Activated naive CD8-positive, alpha-beta T cell (primary cell): ENCODE measurements around the gene GRIA1.

Experiments used
- H3K27ac Mint-ChIP-seq: one replicate; pipeline ENCODE4 v1.8.0; 2021; ENCODE audit warnings: mixed read lengths
- H3K27me3 Mint-ChIP-seq: one replicate; pipeline ENCODE4 v1.8.0; 2021; ENCODE audit warnings: mixed read lengths
- H3K36me3 Mint-ChIP-seq: one replicate; pipeline ENCODE4 v1.8.0; 2021; ENCODE audit warnings: mixed read lengths
- H3K4me1 Mint-ChIP-seq: one replicate; pipeline ENCODE4 v1.8.0; 2021; ENCODE audit warnings: low read depth, mixed read lengths
- H3K4me3 Mint-ChIP-seq: one replicate; pipeline ENCODE4 v1.8.0; 2021; ENCODE audit warnings: mild to moderate bottlenecking, mixed read lengths
- H3K9me3 Mint-ChIP-seq: one replicate; pipeline ENCODE4 v1.8.0; 2021; ENCODE audit warnings: low read depth, mixed read lengths

Gene GRIA1

GRCh38 chr5:153594785-153595184, 104.3 kb downstream of the GRIA1 start:
- Mint-ChIP-seq H3K9me3 (no peaks in the 10 kb centered on the region), H3K4me1 (no peaks in the 10 kb centered on the region)

DNA sequence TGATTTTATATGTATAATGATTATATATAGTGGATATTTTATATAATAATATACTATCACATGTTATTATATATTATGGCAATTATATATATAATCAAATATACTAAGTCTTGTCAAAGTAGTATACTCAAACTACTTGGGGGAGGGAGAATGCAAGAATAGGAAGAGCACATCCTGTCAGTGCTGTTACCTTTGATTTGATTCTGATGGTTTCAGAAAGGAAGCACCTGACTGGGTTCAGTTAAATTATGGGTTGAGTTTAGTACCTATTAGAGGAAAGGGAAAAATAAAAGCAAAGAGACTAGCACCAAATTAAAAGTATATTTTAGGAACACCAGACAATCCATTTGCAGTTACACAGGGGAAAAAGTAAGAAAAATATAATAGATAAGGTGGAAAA, 107.6 kb downstream of the GRIA1 start:
- H3K4me3 Mint-ChIP-seq: no peak overlapping the region
- no peaks in the 10 kb centered on the region for H3K36me3 Mint-ChIP-seq
- no peaks in the 10 kb centered on the region for H3K4me1 Mint-ChIP-seq
- no peak overlapping the region for H3K27ac Mint-ChIP-seq
- no peaks in the 10 kb centered on the region for H3K27me3 Mint-ChIP-seq
- no peaks in the 10 kb centered on the region for H3K9me3 Mint-ChIP-seq

More at GRCh38 chr5:153594785-153595184, 104.3 kb downstream of the GRIA1 start:
- H3K27ac Mint-ChIP-seq: no peak overlapping the region
- H3K27me3 Mint-ChIP-seq: no peaks in the 10 kb centered on the region
- H3K4me3 Mint-ChIP-seq: no peak overlapping the region
- no peaks in the 10 kb centered on the region for H3K36me3 Mint-ChIP-seq

DNA sequence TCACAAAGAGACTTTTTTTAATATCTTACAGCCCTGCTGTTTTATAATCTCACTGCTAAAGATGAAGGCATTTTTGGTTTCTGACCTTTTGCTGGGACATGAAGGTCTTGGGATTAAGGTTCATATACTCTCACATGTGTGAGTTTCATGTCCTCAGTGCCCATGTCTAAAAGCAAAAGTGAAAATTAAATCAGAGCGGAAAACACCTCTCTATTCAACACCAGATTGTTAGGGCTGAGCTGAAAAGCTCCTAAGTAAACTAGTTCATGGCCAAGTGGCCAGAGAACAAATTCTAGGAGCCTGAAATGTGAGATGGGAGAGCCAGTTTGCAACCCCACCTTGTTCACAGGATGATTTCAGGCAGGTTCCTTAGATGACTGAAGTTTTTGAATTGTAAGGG, 110.9 kb downstream of the GRIA1 start:
- H3K27ac Mint-ChIP-seq: no peak overlapping the region
- H3K9me3 Mint-ChIP-seq: no peaks in the 10 kb centered on the region
- H3K4me3 Mint-ChIP-seq: no peak overlapping the region
- H3K4me1 Mint-ChIP-seq: no peaks in the 10 kb centered on the region
- no peaks in the 10 kb centered on the region for H3K36me3 Mint-ChIP-seq
- H3K27me3 Mint-ChIP-seq: peaks cover 3% of the 10 kb centered on the region

DNA sequence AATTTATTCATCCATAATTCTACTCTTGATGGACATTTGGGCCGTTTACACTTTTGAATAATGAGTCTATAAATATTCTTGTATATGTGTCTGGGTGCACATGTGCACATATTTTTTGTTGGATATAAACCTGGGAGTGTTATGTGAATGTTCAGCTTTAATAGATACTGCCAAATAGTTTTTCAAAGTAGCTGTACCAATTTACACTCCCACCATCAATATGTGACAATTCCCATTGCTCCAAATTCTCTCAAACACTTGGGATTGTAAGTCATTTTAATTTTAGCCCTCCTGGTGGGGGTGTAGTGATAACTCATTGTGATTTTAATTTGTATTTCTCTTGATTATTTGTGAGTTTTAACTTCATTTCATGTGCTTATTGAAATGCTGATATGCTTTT, 114.9 kb downstream of the GRIA1 start:
- Mint-ChIP-seq H3K27ac (no peak overlapping the region), H3K36me3 (no peaks in the 10 kb centered on the region), H3K4me1 (no peaks in the 10 kb centered on the region), H3K27me3 (peaks cover 4% of the 10 kb centered on the region), H3K4me3 (no peak overlapping the region), H3K9me3 (no peaks in the 10 kb centered on the region)

GRCh38 chr5:153610009-153610408, 119.5 kb downstream of the GRIA1 start:
- no peak overlapping the region for H3K27ac Mint-ChIP-seq
- no peaks in the 10 kb centered on the region for H3K9me3 Mint-ChIP-seq
- peaks cover 6% of the 10 kb centered on the region for H3K27me3 Mint-ChIP-seq
- H3K4me3 Mint-ChIP-seq: no peak overlapping the region
- no peaks in the 10 kb centered on the region for H3K36me3 Mint-ChIP-seq
- no peaks in the 10 kb centered on the region for H3K4me1 Mint-ChIP-seq

- Mint-ChIP-seq H3K36me3 (no peaks in the 10 kb centered on the region), H3K27me3 (peaks cover 6% of the 10 kb centered on the region)
Observed at GRCh38 chr5:153610811-153611210, 120.3 kb downstream of the GRIA1 start.

GRCh38 chr5:153613144-153613543, 122.7 kb downstream of the GRIA1 start:
- no peak overlapping the region for H3K4me3 Mint-ChIP-seq
- H3K4me1 Mint-ChIP-seq: no peaks in the 10 kb centered on the region
- H3K9me3 Mint-ChIP-seq: no peaks in the 10 kb centered on the region
- peaks cover 5% of the 10 kb centered on the region for H3K27me3 Mint-ChIP-seq
- H3K36me3 Mint-ChIP-seq: no peaks in the 10 kb centered on the region
- no peak overlapping the region for H3K27ac Mint-ChIP-seq

More at GRCh38 chr5:153610811-153611210, 120.3 kb downstream of the GRIA1 start:
- H3K4me3 Mint-ChIP-seq: no peak overlapping the region
- H3K4me1 Mint-ChIP-seq: no peaks in the 10 kb centered on the region
- no peaks in the 10 kb centered on the region for H3K9me3 Mint-ChIP-seq
- H3K27ac Mint-ChIP-seq: no peak overlapping the region

- Mint-ChIP-seq H3K36me3 (no peaks in the 10 kb centered on the region), H3K27ac (no peak overlapping the region), H3K27me3 (peaks cover 5% of the 10 kb centered on the region), H3K4me1 (no peaks in the 10 kb centered on the region), H3K9me3 (no peaks in the 10 kb centered on the region), H3K4me3 (no peak overlapping the region)
Observed at GRCh38 chr5:153613672-153614071, 123.2 kb downstream of the GRIA1 start.

DNA sequence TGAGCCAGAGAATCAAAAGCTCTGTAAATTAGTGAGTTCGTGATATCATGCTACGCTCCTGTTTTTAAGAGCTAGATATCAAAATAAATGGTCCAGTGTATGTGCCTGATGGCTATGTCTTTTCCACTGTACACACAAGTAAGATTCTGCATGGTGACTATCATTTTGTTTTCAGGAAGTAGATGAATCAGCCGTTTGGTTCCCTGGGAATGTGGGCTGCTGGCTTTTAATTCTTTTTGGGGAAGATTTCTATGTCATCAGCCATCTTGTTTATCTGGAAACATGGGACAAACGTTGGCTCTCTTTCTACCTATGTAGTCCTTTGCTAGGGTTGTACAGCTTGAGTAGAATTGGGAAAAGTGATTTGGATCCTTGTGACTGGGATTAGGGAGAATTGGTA, 126.7 kb downstream of the GRIA1 start:
- no peaks in the 10 kb centered on the region for H3K4me1 Mint-ChIP-seq

GRCh38 chr5:153618307-153618706, 127.8 kb downstream of the GRIA1 start:
- H3K36me3 Mint-ChIP-seq: no peaks in the 10 kb centered on the region
- H3K4me1 Mint-ChIP-seq: no peaks in the 10 kb centered on the region
- H3K4me3 Mint-ChIP-seq: no peak overlapping the region
- peaks cover 5% of the 10 kb centered on the region for H3K27me3 Mint-ChIP-seq
- H3K9me3 Mint-ChIP-seq: no peaks in the 10 kb centered on the region
- H3K27ac Mint-ChIP-seq: no peak overlapping the region

More for the DNA sequence above, 126.7 kb downstream of the GRIA1 start:
- Mint-ChIP-seq H3K27me3 (peaks cover 5% of the 10 kb centered on the region), H3K9me3 (no peaks in the 10 kb centered on the region), H3K27ac (no peak overlapping the region), H3K4me3 (no peak overlapping the region), H3K36me3 (no peaks in the 10 kb centered on the region)

GRCh38 chr5:153618867-153619266, 128.4 kb downstream of the GRIA1 start:
- Mint-ChIP-seq H3K4me3 (no peak overlapping the region), H3K36me3 (no peaks in the 10 kb centered on the region), H3K4me1 (no peaks in the 10 kb centered on the region), H3K27ac (no peak overlapping the region), H3K9me3 (no peaks in the 10 kb centered on the region), H3K27me3 (peaks cover 3% of the 10 kb centered on the region)

- H3K4me3 Mint-ChIP-seq: no peak overlapping the region
- no peaks in the 10 kb centered on the region for H3K9me3 Mint-ChIP-seq
- no peak overlapping the region for H3K27ac Mint-ChIP-seq
- no peaks in the 10 kb centered on the region for H3K27me3 Mint-ChIP-seq
- no peaks in the 10 kb centered on the region for H3K4me1 Mint-ChIP-seq
- no peaks in the 10 kb centered on the region for H3K36me3 Mint-ChIP-seq
Observed at GRCh38 chr5:153619771-153620170, 129.3 kb downstream of the GRIA1 start.

DNA sequence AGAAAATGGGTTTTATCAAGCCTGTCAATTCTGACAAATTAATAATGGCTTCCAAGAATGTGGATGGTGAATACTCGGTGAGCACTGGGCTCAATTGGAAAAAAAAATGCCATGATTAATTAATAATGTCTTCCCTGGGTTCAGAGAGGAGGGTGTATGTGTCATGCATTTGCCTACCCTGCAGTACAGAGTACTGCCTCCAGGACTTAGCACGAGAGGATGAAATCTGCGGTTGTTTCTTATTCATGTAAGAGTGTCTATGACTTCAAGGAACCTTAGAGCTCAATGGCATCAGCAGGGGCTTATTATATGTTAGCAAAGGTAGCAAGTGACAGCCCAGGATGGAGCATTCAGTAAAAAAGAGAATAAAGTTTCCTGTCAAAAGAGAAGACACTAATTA, 132.7 kb downstream of the GRIA1 start:
- Mint-ChIP-seq H3K27me3 (no peaks in the 10 kb centered on the region), H3K4me3 (no peak overlapping the region), H3K27ac (no peak overlapping the region), H3K36me3 (no peaks in the 10 kb centered on the region), H3K9me3 (no peaks in the 10 kb centered on the region), H3K4me1 (no peaks in the 10 kb centered on the region)

GRCh38 chr5:153623751-153624450, 133.4 kb downstream of the GRIA1 start:
- no peak overlapping the region for H3K4me3 Mint-ChIP-seq
- no peaks in the 10 kb centered on the region for H3K9me3 Mint-ChIP-seq
- H3K27ac Mint-ChIP-seq: no peak overlapping the region
- no peaks in the 10 kb centered on the region for H3K36me3 Mint-ChIP-seq
- no peaks in the 10 kb centered on the region for H3K4me1 Mint-ChIP-seq
- no peaks in the 10 kb centered on the region for H3K27me3 Mint-ChIP-seq

DNA sequence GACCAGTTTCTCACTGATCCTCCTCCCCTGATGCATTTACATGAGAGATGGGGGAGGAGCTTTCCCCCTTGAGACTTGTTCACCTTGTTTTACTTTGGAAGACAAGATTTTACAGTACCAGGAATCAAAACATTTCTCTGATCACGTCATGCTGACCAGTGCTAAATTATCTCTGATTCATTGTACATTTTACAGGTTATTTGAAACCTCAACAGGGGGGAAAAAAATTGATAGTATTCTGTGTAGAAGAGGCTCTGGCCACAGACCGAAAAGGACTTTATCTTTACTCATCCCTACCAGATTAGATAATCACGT, 133.9 kb downstream of the GRIA1 start:
- Mint-ChIP-seq H3K4me3 (no peak overlapping the region), H3K9me3 (no peaks in the 10 kb centered on the region), H3K4me1 (no peaks in the 10 kb centered on the region)

GRCh38 chr5:153625826-153626354, 135.4 kb downstream of the GRIA1 start:
- Mint-ChIP-seq H3K27me3 (no peaks in the 10 kb centered on the region), H3K36me3 (no peaks in the 10 kb centered on the region), H3K27ac (no peak overlapping the region), H3K4me1 (no peaks in the 10 kb centered on the region), H3K9me3 (no peaks in the 10 kb centered on the region), H3K4me3 (no peak overlapping the region)

More for the DNA sequence above, 133.9 kb downstream of the GRIA1 start:
- no peaks in the 10 kb centered on the region for H3K27me3 Mint-ChIP-seq
- no peak overlapping the region for H3K27ac Mint-ChIP-seq
- no peaks in the 10 kb centered on the region for H3K36me3 Mint-ChIP-seq
